Cardiac fibroblast (primary cell): ENCODE measurements around the gene CLEC14A.
A peak's percentile ranks its signal among the peaks of the same experiment; 100 is the strongest.

ENCODE experiments used
- DNase-seq, 2 donors: peaks; one replicate each; pipeline versions ENCODE4 v3.0.0 to v3.0.0-alpha.2; 2010; ENCODE audit warnings: low read depth in 2 of 2
- H3K4me3 ChIP-seq, 2 donors: replicated peaks in 1 of 2; 1 replicate in 1 of 2; 2 replicates in 1 of 2; pipeline ENCODE4 v1.5.1; 2011; ENCODE audit warnings: low read depth in 2 of 2, low read length in 2 of 2, mild to moderate bottlenecking in 2 of 2, moderate library complexity in 1 of 2
- TF ChIP-seq, protein P1 (sequence below): IDR thresholded peaks from one replicate; pipeline ENCODE4 v1.5.1; 2011; ENCODE audit warnings: low read depth, mild to moderate bottlenecking, low read length, inconsistent platforms

The CLEC14A gene, protein sequence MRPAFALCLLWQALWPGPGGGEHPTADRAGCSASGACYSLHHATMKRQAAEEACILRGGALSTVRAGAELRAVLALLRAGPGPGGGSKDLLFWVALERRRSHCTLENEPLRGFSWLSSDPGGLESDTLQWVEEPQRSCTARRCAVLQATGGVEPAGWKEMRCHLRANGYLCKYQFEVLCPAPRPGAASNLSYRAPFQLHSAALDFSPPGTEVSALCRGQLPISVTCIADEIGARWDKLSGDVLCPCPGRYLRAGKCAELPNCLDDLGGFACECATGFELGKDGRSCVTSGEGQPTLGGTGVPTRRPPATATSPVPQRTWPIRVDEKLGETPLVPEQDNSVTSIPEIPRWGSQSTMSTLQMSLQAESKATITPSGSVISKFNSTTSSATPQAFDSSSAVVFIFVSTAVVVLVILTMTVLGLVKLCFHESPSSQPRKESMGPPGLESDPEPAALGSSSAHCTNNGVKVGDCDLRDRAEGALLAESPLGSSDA

DNA sequence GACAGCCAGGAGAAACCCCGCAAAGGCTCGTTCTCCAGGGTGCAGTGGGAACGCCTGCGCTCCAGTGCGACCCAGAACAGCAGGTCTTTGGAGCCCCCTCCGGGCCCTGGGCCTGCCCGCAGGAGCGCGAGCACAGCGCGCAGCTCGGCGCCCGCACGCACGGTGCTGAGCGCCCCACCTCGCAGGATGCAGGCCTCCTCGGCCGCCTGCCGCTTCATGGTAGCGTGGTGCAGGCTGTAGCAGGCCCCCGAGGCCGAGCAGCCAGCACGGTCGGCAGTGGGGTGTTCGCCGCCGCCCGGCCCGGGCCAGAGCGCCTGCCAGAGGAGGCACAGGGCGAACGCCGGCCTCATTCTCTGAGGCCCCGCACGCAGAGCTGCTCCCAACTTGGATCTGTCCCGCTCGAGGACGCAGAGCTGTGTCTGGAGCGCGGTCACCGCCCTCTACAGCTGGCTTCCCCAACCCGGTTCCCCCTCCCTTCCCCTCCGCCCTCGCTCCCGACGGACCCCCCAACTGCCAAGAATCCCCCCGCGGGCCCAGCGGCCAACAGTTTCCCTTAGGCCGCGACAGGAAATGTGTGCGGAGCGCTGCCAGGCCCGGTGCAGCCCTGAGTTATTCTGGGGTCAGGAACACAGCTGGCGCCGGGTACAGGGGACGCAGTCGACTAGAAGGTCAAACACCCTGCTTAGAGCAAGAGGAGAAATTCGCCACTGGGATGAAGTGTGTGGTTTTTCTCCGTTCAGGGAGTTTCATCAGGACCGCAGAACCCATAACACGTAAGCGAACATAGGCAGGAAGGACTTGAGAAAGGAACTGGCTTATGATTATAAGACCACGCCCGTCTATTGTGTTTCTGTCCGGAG is at the start of gene CLEC14A:
Gene CLEC14A, minus strand, starts transcription at position 421 of the 860 bp plus-strand sequence. Its CDS starts 71 bp downstream, at position 350.
- peak; percentile 95 for DNase-seq
- peak within 1 kb of the TSS; percentile 47 to 56 for H3K4me3 ChIP-seq
- TF ChIP-seq, protein P1, sequence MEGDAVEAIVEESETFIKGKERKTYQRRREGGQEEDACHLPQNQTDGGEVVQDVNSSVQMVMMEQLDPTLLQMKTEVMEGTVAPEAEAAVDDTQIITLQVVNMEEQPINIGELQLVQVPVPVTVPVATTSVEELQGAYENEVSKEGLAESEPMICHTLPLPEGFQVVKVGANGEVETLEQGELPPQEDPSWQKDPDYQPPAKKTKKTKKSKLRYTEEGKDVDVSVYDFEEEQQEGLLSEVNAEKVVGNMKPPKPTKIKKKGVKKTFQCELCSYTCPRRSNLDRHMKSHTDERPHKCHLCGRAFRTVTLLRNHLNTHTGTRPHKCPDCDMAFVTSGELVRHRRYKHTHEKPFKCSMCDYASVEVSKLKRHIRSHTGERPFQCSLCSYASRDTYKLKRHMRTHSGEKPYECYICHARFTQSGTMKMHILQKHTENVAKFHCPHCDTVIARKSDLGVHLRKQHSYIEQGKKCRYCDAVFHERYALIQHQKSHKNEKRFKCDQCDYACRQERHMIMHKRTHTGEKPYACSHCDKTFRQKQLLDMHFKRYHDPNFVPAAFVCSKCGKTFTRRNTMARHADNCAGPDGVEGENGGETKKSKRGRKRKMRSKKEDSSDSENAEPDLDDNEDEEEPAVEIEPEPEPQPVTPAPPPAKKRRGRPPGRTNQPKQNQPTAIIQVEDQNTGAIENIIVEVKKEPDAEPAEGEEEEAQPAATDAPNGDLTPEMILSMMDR: no peak

DNA sequence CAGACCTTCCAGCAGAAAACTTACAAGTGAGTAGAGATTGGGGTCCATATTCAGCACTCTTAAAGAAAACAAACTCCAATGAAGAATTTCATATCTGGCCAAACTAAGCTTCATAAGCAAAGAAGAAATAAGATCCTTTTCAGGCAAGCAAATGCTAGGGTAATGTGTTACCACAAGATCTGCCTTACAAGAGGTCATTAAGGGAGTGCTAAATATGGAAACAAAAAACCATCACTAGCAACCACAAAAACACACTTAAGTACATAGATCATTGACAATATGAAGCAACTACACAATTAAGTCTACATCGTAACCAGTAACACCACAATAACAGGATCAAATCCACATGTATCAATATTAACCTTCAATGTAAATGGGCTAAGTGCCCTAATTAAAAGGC is 47.1 kb upstream of the CLEC14A start:
- H3K4me3 ChIP-seq: no peak overlapping the region
- TF ChIP-seq, protein P1: no peak
- no peak for DNase-seq

DNA sequence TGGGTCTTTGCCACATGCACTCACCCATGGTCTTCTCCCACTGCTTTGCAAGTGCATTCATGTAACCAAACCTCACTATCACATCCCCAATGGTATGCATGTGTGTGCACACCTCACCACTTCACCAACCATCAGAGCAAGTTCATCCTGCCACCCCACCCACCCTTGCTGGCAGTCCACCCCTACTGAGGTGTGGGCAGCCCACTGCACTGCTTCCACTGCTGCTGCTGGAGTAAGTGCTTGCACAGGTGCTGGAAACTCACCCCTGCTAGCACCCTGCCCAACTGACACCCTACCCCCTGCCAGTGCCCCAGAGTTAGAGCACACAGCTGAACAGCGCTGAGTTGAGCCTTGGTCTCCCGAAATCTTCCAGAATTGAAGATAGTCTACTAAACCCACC is 46.1 kb upstream of the CLEC14A start:
- H3K4me3 ChIP-seq: no peak overlapping the region
- DNase-seq: no peak
- TF ChIP-seq, protein P1: no peak

DNA sequence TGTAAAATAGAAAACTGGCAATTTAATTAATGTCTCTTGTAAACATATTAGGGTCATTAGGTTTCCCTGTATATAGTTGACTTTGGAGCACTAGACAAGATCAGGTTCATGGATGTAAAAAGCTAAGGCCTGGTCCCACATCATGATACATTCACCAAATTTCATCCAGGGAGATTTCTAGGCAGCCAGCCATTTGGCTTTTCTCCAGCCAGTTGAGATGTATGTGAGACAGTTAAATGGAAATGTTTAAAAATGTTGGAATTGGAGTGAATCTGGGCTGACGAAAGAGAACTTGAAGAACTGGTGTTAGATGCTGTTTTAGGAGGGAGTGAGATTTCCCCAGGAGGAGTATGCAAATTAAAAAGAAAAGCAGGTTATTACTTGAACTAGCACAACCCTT is 41.8 kb upstream of the CLEC14A start:
- H3K4me3 ChIP-seq: no peak overlapping the region
- DNase-seq: peak; percentile 65 to 85
- TF ChIP-seq, protein P1: no peak

DNA sequence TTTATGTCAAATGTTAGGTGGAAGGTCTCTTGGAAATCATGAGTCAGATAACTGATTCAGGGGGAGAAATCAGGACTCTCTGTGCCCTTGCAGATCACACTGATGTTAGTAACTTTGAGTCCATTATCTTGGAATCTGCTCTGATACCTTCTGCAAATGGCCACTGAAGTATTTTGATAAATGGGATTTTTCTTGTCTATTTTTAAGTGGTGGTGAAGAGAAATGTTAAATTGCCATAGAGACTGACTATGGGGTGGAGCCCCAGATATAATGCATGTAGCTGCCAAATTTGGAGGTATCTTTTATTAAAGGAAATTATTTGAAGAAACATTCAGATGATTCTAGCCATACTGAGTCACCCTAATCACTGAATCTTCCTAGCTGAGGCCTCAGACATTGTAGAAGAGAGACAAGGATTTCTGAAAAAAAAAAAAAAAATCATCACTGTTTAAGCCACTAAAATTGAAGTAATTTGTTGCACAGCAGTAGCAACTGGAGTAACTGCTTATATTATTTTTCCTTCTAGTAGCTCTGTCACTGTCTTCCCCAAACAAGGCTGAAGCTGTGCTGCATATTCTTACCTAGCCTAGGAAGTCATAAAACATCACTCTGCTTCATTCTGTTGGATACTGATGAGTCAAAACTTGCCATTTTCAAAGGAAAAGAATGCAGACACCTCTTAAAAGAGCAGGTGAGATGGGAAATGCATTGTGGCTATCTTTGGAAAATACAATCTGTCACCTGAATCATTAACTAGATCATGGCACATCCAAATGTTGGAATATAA is 36.0 kb upstream of the CLEC14A start:
- TF ChIP-seq, protein P1: no peak
- peak; percentile 37 to 49 for DNase-seq
- H3K4me3 ChIP-seq: no peak overlapping the region

DNA sequence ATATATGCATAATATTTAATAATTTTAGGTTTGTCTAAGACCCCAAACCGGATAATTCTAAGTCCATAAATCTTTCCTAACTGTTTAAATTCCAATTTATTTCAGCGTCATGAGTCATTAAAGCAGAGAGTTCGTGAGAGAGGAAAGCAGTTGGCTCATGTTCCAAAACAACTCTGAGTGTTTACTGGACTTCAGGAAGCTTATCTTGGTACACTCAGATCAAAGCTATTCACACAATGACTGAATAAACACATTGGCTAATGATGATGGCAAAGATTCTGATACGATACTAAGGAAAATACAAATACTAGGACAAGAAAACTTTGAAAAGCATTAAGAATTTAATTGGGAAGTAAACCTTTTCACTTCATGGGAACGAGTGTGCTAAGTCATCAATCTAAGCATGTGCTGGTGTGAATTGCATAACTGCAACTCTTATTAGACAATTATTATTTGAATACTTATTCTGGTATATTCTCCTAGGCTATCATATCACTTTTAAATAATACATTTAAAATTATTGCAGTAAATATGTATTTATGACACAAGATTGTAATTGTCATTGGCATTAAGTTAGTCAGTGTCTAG is 34.8 kb upstream of the CLEC14A start:
- DNase-seq: peak; percentile 96 to 98
- H3K4me3 ChIP-seq: no peak overlapping the region
- TF ChIP-seq, protein P1: no peak
